Stimulated activated CD8-positive, alpha-beta memory T cell treated with anti-CD3 and anti-CD28 coated beads, Interleukin-2, amount 100 ng/mL, for 48 hours (primary cell): ENCODE results near the gene IL1RAPL1.
"Not testable (repeated sequence)": the region's sequence is repeated elsewhere in the genome, so short reads cannot be mapped to it uniquely, and the experiment has no call there.

Experiments used
- DNase-seq, 2 donors: peaks; one replicate each; pipeline ENCODE4 v3.0.0-alpha.2; 2020; ENCODE audit warnings: low read depth in 2 of 2

IL1RAPL1 gene

DNA sequence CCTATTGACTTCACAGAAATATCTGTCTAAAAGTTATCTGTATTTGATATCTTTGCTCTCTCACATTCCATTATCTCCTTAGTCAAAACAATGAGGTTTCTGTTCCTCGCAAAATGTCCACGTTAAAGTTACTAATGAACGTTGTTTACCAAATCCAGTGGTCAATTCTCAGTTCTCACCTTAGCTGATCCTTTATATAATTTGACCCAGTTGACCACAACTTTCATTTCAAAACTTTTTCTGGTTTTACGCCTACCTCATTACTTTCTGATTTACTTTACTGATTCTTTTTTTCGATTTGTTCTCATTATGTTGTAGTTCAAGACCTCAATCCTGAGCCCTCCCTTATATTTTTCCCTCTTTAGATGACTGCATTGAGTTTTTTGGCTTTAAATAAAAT is 186.6 kb downstream of the IL1RAPL1 start:
- DNase-seq, result no peak

DNA sequence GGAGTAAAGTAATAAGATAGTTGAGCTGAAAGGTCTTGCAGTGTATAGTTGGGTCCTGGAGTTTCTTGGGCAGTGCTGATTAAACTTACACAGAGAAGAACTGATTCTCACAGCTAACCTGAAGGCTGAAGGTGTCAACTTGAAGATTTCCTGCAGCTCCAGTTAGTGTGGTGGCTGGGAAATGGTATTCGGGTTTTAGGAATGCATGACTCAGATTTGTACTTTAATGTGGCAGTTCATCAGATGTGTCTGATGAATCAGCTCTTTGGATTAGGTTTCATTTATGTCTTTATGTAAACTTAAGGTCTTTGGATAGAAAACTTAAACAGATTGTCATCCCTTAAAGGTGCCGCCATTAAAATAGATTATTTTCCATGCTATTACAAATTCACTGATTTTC is 200.0 kb downstream of the IL1RAPL1 start:
- no peak for DNase-seq

DNA sequence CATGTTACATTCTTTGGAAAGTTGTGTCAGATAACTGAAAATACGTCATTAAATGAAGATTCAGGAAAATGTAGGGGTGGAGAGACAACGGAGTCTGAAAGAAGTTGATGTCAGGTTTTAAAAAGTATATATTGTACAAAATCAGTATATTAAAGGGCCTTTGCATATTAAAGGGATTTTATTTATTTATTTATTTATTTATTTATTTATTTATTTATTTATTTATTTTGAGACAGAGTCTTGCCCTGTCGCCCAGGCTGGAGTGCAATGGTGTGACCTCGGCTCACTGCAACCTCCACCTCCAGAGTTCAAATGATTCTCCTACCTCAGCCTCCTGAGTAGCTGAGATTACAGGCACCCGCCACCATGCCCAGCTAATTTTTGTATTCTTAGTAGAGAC is 213.4 kb downstream of the IL1RAPL1 start:
- DNase-seq, result not testable (repeated sequence)

DNA sequence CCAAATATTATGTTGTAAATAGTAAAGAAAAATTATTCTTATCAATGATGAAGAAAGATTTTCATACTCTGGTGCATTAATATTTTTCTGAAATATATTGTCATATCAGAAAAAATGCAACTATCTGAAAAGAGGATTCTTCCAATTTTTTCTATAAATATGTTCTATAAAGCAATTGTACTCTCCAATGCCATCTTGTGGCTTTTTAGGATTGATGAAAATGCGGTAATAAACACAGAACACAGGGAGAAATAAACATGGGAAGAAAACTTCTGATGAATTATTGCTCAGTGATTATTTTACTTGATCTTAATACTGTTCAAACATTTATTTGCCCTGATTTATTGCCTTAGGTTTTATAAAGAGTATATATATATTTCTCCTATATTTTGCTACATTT is 215.4 kb downstream of the IL1RAPL1 start:
- DNase-seq, result no peak

DNA sequence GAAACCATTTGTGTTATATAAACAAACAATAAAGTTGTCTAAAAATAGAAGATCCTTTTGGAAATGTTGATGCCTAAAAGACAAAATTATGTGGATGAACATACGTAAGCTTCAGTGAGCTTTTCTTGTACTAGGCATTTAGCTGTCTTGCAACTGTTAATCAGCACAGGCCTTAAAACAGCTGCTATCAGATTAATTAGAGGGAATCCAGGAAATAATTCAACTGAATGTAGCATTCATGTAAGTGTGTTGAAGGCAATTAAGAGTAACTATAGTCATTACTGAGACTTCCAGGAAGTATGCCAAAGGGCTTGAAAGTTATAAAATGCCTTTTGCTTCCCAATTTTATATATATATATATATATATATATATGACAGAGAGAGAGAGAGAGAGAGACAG is 248.7 kb downstream of the IL1RAPL1 start:
- no peak for DNase-seq

DNA sequence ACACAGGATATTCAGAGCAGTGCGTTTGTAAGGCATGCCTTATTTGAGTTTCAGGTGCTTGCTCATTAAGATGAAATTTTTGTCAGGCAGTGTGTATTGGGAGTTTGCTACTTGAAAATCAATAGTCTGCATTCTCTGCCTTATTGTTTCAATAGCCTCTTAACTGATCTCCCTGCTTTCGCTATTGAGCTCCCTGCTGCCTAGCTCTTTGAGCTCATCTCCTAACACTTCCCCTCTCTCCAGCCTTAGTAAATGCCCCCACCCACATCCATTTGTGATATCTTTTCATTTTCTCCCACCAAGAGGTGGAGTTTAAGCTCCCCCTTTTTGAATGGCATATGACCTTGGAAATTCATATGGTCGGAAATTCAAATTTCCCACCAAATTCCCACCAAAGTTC is 256.6 kb downstream of the IL1RAPL1 start:
- no peak for DNase-seq

DNA sequence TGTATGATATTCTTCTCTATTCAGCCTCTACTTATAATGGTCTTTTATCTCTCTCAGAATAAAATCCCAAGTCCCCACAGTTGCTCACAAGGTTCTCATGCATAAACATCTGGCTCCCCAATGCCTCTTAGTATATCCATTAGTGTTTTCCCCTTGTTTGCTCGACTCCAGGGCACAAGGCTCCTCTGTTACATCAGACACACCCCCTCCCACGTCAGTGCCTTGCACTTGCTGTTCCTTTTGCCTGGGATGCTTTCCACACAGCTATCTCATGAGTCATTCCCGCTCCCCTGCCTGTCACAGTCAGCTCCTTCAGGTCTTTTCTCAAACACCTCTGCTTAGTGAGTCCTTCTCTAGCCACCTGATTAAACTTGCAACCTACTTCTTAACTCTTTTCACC is 260.2 kb downstream of the IL1RAPL1 start:
- no peak for DNase-seq

DNA sequence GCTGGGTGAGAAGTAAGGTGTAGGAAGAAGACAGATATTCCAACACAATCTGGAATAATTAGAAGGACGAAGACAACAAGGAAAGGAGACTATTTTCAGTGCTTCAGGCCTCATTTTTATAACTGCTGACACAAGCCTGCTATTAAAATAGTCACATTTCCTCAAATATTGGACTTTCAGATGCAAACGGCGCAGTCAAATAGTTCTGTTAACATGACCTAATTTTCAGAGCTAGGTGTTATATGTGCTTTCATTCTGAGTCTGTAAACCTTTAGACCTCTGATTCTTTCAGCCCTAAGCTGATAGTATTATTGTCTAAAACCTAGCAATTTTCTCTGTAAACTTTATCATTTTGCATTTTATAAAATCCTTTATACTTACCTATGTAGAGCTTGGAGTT is 261.5 kb downstream of the IL1RAPL1 start:
- no peak for DNase-seq

DNA sequence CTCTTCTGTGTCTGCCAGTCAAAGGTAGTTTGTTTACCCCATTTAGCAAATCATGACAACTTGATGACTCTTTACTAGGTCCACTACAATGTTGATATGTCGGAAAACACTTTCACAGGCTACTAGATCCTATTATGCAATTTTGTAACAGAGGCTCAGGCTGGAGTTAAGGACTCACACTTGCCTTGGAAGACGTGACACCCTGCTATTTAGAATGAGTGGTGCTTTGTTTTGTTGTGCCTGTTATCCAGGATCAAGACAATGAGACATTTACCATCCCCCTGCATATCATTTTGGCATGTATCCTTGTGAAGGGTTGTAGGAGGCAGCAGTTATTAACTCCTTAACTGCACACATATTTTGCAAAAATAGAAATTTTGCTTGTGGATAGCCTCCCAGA is 263.7 kb downstream of the IL1RAPL1 start:
- DNase-seq, result no peak

DNA sequence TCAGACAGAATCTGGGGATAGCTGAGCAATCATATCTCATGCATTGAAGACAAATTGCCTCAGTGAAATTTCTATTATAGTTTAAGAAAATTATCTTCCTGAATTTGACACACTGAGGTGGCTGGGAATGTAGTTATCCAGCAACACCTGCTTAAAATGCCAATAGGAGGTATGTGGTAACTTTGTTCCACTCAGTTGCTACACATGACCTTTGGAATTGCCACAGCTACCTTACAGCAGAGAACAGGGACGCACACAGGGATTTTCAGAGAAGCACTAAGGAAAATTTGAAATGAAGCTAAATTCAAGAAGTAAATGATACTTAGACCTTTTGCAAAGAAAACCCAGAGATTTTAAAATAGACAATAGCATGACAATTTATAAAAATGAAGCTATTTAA is 264.6 kb downstream of the IL1RAPL1 start:
- no peak for DNase-seq

DNA sequence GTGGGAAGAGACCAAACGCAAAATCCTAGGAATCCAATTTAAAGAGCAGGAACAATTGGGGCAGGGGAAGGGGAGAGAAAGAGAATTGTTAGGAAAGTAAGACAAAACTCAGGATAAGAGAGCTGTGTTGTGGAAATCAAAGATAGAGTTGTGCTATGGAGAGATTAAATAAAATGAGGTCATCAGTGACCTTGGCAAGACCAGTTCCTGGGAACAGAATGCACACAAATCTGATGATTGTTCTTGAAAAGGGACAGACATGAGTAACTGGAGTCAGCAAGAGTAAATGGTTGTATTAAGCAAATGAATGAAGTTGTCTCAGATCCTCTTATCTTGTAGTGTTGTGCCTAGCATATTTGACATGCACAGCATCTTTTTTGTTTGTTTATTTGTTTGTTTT is 267.4 kb downstream of the IL1RAPL1 start:
- DNase-seq, result no peak

DNA sequence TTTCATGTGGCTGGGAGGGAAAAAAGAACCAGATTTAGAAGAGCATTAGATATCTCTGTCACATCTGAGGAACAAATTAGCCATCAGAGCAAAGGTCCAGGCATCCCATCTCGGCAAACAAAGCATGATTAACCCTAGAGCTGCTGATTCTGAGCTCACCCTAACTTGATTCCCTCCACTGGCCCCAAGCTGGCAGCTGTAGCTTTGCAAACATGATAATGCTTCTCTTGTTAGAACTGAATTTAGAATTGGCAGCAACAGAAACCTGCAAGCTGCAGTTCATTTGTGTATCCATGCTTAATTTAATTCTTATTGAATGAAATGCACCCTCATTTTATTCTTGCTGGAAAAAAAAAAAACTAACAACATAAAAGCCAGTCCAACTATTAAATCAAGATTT is 289.2 kb downstream of the IL1RAPL1 start:
- DNase-seq, result no peak

DNA sequence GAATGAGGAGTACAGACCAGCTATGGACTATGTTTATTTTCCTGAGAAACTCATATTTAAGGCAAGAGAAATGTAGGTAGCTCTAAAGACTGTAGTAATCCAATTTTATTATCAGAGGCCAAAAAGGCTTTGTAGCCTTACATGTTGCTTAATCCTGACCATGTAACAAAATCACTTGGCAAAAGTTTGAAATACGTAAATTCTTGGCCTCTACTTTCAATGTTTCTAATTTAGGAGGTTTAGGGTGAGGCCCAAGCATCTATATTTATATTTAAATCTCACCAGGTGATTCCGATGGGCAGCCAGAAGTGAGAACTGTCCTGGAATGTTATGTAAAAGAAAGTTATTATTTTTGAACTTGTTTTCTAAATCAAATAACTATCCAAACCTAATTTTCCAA is 289.7 kb downstream of the IL1RAPL1 start:
- no peak for DNase-seq

DNA sequence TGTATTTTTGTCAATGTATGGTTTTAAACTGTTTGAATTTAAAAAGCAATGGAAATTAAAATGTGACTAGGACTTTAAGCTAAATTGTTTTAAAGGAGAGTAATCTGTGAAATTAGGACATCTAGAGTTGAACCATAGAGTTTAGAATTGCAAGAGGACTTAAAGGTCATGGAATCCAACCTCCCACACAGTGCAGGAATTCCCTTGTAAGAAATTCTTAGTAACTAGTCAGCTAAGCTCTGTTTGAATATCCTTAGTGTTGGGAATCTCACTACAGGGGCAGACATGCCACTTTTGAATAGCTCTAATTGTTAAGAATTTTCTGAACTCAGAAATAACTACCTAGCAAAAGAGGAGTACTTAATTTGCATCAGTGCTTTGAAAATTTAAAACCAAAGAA is 292.9 kb downstream of the IL1RAPL1 start:
- DNase-seq, result no peak

DNA sequence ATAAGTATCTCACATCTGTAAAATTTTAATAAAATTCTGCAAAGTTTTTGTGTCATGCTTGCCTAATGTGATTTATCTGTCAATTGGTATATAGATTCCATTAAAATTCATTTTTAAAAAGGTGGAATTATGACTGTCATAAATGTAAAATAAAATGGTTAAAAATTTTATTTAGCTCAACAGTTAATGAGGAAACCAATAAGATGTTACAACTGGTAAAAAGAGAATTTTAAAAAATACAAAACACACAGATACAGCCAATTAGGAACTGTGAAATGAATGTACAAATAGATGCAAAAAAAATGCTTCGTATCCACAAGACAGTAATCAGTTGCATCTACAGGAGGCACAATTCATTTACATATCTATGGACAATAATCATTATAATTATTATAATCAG is 297.6 kb downstream of the IL1RAPL1 start:
- no peak for DNase-seq

DNA sequence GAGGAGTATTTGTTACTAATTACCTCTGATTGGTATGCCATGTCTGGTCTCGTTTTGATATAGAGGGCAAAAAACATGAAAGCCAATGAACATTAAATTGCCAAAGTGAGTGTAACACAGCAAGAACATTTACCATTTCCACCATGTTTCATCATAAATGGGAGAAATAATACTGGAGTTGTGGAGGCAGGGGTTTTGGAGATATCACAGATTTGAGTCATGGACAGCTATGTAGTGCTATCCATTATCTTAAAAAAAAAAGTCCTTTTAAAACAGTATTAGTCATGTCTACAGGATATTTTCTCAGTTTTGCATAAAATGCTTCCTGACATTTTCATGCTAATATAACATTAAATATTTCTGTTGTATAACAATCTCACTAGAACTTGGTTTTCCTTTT is 301.2 kb downstream of the IL1RAPL1 start:
- DNase-seq, result no peak

DNA sequence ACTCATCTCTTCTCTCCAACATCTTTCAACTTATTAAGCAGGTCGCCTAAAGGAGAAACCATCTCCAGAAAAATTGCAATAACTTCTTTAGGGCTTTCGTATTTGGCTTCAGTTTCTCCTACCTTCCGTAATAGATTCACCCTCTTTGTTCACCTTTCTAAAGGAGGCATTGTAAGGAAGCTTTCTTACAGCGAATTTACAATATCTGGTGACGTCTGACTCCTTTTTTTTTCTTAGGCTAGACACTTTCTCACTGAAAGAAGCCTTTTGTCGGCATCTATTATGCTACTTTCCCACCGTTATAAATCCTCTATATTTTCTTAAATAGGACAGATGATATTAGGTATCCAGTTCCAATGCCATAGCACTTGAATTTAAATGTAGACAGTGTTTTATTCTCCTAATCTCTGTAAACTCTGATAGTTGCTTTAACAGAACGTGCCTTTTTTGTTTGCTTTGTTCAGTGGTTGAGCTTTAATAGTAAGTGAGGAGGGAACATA is 302.4 kb downstream of the IL1RAPL1 start:
- DNase-seq, result no peak

DNA sequence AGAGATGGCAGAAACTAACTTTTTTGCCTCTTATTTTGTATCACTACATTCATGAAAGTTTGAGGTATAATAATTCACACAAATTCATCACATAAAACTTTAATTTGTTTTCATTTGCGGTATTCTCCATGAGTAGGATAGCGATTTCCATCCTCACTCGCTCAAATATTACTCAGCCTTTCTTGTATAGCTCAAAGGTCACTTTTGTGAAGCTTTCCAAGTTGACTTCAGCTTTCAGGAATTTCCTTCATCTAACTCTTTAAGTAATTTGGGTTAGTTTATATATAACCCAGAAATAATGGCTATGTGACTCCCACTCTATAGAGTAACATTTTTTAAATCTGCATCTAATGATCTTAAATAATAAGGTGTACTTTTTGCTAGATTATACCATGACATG is 314.4 kb downstream of the IL1RAPL1 start:
- no peak for DNase-seq

DNA sequence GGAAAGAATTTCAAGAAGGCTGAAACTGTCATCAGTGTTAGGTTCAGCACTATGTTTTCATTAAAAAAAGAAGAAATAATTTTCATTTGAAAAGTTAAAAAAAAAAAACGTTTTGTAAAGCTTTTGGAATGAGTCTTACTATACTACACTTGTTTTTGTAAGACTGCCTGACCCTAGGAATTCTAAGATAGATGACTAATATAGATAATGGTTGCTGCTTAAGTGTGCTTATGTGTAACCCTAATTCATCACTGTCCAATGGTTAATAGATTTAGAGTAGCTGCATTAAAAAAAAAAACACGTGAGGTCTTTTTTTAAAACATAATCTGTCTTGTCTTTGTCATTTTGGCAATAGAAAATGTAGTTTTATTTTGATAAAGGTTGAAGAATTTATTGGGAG is 323.2 kb downstream of the IL1RAPL1 start:
- DNase-seq, result no peak

DNA sequence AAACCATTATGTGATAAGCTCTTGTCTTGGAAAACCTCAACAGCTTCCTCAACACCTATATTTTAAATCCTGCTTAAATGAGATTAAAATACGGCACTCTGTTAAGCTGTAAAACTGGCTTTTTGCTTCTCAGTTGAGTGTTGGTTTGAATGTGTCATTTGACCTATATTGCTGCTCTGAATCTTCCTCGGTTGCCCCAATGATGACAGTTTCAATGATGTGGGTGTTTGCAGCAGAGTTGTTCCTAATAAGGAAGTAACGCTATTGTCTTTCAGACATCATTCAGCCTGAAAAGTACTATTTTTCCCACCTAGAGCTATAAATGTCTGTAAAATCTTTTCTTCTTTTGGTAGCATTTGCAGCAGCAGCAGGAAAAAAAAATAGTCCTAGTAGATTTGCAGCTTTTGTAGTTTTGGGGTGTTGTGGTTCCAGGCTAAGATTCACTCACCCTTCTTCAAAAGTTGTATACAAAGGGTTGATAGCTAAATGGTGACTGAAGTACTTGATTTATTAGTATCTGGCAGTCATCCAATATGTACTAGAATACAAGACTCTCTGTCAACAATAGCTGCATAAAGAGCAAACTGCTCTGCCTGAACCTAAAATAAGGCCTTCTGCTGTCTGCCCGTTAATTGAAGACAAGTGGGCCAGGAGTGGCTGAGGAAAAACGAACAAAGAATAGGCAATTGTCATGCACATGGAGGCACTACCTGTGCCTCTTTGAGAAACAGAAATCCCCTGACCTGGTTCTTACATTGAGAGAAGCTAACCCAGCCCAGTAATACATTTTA is 333.1 kb downstream of the IL1RAPL1 start:
- no peak for DNase-seq

DNA sequence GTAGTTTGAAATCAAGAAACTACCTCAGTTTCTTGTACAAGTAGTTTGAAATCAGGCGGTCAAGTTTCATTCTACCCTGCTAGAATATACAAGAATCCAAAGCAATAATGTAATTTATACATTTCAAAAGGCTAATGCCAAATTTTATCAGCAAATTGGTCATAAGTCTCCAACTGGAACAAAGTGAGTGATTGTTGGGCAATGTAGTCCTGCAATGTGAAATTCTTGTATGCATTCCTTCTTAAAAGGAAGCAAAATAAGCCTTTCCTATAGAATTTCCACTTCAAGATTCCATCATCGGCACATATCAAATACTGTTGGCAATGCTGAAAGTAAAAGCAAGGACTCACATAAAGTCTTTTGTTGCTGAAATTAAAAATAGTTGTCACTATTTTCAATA is 334.9 kb downstream of the IL1RAPL1 start:
- DNase-seq, result no peak

DNA sequence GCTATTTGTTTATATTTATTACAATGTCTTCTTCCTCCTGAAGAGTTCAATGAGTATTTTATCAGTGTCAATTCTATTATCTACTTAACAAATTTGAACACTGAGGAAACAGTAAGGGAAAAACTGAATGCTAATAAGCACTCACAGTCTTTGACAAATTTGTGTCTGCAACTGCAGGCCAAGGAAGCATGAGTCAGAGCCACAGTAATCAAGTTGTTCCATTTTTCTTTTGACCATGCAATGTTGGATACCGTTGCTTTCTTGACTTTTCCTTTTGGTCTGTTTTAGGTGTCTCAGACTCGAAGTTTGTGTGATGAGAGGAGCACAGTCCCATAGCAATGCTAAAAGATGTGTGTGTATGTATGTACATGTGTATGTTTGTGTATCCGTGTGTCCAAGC is 359.6 kb downstream of the IL1RAPL1 start:
- DNase-seq, result no peak

DNA sequence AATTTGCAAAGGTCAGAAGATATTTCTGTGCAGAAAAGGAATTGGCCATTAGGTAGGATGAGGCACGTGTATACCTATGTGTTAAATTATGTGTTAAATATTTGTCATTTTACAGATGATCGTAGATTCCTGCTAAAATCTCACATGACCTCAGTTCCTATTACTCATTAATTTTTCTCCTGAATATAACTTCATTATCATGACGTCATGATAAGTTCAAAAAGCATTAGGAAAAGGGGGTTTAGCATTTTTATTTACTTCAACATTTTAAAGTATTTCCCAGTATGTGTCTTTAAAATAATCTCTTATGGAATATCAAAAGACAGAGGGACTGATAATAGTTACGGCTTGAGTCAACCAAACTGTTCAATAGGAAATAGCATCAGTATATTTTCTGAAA is 372.8 kb downstream of the IL1RAPL1 start:
- DNase-seq, result no peak

DNA sequence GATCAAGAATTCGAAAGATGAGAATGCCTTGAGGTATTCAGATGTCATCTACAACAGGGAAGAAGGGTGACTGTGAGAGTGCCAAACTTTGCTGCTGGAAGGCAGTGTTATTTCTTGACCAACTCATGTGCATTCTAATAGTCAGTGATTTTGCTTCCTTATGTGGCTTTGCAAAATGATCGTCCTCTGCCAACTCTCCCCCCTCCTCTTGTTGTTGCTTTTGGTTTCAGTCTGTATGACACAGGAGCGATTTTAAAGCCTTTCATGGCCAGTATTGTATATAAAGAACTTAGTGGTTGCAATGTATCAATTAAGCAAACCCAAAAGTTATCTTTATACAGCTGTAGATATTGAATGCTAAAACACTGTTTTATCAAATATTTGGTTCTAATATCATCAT is 379.1 kb downstream of the IL1RAPL1 start:
- DNase-seq, result no peak
